ENCODE data around the gene CDH4. TPM values are rescaled to one million over a fixed set of nuclear protein-coding genes. Genes with fewer than 3 reads are reported as not detected.

CDH4 gene
- total RNA-seq, 1 donor from 2014 or later: 8.9 TPM

DNA sequence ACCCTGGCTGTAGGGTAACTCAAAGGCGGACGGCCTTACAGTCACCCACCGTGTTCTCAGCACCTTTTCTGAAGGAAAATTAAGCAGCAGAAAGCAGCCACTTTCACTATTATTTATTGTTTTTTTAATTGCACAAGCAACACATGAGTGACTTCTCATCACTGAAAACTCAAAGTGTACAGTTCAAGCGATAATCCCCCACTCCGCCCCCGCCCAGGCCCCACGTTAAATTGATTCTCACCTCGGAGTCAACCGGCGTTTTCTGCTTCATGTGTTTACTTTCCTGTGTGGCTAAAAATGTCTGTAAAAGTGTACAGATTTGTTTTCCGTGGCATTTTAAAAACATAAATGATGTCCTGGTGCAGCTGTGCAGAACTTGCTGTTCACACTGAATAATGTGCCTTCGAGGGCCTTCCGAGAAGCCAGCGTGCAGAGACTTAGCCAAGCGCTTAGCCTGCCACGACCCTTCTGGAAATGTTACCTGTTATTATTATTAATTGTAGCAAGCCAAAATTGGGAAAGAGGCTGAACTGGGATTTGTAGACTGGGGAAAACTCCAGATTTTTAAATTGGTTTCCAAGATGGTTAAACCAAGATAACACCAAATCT, 335.7 kb downstream of the CDH4 start:
- Mint-ChIP-seq H3K27me3 (ENCODE audit: low read depth) (no peaks in the 10 kb centered on the region), H3K4me1 (peaks cover 28% of the 10 kb centered on the region), H3K9me3 (peaks cover 10% of the 10 kb centered on the region), H3K27ac (ENCODE audit: unreplicated experiment) (no peak overlapping the region), H3K4me3 (no peak overlapping the region), H3K36me3 (ENCODE audit: low read depth) (peaks cover 6% of the 10 kb centered on the region)
- DNase-seq (ENCODE audit: low read depth, low spot score): no peak
- TF ChIP-seq, protein P1, sequence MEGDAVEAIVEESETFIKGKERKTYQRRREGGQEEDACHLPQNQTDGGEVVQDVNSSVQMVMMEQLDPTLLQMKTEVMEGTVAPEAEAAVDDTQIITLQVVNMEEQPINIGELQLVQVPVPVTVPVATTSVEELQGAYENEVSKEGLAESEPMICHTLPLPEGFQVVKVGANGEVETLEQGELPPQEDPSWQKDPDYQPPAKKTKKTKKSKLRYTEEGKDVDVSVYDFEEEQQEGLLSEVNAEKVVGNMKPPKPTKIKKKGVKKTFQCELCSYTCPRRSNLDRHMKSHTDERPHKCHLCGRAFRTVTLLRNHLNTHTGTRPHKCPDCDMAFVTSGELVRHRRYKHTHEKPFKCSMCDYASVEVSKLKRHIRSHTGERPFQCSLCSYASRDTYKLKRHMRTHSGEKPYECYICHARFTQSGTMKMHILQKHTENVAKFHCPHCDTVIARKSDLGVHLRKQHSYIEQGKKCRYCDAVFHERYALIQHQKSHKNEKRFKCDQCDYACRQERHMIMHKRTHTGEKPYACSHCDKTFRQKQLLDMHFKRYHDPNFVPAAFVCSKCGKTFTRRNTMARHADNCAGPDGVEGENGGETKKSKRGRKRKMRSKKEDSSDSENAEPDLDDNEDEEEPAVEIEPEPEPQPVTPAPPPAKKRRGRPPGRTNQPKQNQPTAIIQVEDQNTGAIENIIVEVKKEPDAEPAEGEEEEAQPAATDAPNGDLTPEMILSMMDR (conservative IDR thresholded peaks at IDR 0.05): no peak

DNA sequence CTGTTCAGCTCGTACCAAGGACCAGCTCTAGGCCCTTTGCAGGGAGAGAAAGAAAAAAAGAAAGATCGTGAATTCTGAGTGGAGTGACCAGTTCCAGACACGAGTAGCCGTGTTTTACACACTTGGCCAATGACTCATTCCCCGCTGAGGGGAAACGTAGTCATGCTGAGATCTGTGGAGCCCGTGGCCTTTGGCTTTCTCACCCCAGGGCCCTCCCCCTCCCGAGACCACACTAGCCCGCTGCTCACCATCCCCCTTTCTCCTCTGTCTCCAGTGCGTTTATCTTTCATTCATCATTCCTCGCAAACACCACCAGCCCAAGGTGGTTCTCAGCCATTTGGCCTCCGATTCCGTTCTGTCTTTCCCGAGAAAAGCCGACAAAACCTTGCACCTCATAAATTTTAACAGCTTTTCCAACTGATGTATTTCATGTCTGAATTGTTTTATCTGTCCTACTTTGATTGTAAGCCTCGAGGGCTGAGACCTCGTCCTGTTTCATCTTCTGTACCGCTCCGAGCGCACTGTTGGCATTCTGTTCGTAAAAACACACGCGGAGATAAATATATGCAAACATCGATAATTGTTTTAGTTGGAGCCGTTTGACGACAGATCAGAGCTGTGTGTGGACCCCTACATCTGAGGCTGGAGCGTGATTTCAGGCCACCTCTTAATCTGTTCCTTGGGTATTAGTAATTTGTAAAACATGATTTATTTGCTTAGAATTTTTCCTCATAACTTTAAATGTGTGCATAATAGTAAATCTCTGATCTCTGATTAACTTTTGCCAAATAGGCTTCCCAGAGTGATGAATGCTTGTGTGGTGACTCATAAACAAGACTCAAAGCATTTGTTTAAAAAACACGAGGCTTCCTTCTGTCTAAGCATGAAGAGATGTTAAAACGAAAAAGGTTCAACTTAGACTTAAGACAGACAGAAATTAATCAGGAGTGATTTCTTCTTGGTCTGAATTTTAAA, 336.6 kb downstream of the CDH4 start:
- no peaks in the 10 kb centered on the region for H3K27me3 Mint-ChIP-seq (ENCODE audit: low read depth)
- peaks cover 11% of the 10 kb centered on the region for H3K9me3 Mint-ChIP-seq
- TF ChIP-seq, protein P1 (conservative IDR thresholded peaks at IDR 0.05): no peak
- H3K27ac Mint-ChIP-seq (ENCODE audit: unreplicated experiment): no peak overlapping the region
- no peak for DNase-seq (ENCODE audit: low read depth, low spot score)
- H3K4me3 Mint-ChIP-seq: peak overlapping the region; percentile 49
- peaks cover 12% of the 10 kb centered on the region for H3K36me3 Mint-ChIP-seq (ENCODE audit: low read depth)
- H3K4me1 Mint-ChIP-seq: peaks cover 24% of the 10 kb centered on the region

DNA sequence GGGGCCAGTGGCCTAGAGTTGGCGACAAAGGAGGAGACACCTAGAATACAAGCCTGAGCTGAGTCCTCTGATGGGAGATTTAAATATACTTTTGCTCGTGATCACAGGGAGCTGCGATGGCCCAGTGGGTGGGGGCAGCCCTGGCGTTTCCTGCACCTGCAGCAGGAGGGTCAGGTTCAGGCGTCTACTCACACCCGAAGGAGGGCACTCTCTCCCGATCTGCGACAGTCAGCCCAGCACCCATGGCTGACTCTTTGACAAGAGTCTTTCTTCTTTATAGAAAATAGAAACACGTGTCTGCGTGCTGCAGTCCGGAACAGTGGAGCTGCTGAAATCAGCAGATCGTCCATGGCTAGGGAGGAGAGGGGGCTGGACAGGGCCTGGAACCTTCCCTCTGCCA, 338.2 kb downstream of the CDH4 start:
- Mint-ChIP-seq H3K27me3 (ENCODE audit: low read depth) (no peaks in the 10 kb centered on the region), H3K4me3 (no peak overlapping the region), H3K27ac (ENCODE audit: unreplicated experiment) (no peak overlapping the region), H3K36me3 (ENCODE audit: low read depth) (peaks cover 12% of the 10 kb centered on the region), H3K9me3 (peaks cover 11% of the 10 kb centered on the region), H3K4me1 (peaks cover 18% of the 10 kb centered on the region)
- DNase-seq (ENCODE audit: low read depth, low spot score): no peak
- TF ChIP-seq, protein P1 (conservative IDR thresholded peaks at IDR 0.05): no peak

DNA sequence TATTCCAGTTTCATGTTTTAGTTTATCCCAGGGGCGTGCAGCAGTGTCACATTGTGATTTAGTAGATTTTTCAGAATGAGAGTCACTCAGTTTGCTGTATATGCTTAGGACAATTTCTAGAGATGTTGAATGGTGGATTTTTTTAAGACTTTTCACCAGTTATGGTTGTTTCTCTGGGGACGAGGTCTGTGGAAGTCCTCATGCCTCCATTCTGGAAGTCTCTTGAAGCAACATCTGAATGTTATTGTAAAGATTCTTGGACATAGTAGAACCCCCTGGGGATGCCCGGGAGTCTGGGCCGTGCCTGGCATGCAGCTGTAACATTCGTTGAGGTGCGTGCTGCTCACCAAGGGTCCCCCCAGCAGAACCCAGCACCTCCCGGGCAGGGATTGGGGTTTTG, 341.5 kb downstream of the CDH4 start:
- DNase-seq (ENCODE audit: low read depth, low spot score): no peak
- peaks cover 17% of the 10 kb centered on the region for H3K9me3 Mint-ChIP-seq
- H3K4me1 Mint-ChIP-seq: peaks cover 10% of the 10 kb centered on the region
- peaks cover 20% of the 10 kb centered on the region for H3K36me3 Mint-ChIP-seq (ENCODE audit: low read depth)
- no peak overlapping the region for H3K4me3 Mint-ChIP-seq
- TF ChIP-seq, protein P1 (conservative IDR thresholded peaks at IDR 0.05): no peak
- H3K27ac Mint-ChIP-seq (ENCODE audit: unreplicated experiment): no peak overlapping the region
- H3K27me3 Mint-ChIP-seq (ENCODE audit: low read depth): no peaks in the 10 kb centered on the region

DNA sequence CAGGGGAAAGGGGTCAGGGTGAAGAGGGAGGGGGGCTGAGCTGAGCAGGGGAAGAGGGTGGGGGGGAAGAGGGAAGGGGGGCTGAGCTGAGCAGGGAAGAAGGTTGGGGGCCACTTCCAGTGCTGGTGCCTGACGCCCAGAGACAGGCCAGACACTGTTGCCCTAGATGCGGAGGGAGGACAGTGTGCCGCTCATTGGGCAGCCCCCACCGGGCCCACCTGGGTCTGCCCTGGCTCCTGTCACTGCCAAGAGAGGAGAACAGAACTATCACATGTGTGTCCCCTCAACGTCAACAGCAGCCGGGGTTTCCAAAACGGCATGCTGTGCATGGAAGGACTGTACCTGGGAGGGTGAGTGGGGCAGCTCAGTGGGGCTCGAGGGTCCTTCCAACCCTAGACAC, 342.1 kb downstream of the CDH4 start:
- DNase-seq (ENCODE audit: low read depth, low spot score): no peak
- no peaks in the 10 kb centered on the region for H3K27me3 Mint-ChIP-seq (ENCODE audit: low read depth)
- H3K4me3 Mint-ChIP-seq: no peak overlapping the region
- peaks cover 3% of the 10 kb centered on the region for H3K4me1 Mint-ChIP-seq
- TF ChIP-seq, protein P1 (conservative IDR thresholded peaks at IDR 0.05): no peak
- no peak overlapping the region for H3K27ac Mint-ChIP-seq (ENCODE audit: unreplicated experiment)
- H3K36me3 Mint-ChIP-seq (ENCODE audit: low read depth): peaks cover 20% of the 10 kb centered on the region
- H3K9me3 Mint-ChIP-seq: peaks cover 17% of the 10 kb centered on the region

Data from neural crest cell (in vitro differentiated cells).